H1 (cell line): Measurements from ENCODE around the gene DBF4B. TPM values are rescaled to one million over a fixed set of nuclear protein-coding genes. Genes with fewer than 3 reads are reported as not detected.

Experiments used
- CTCF ChIA-PET: fragments of 300-600 bp; sonication (Branson Sonifier 250); formaldehyde crosslinking; loops from one replicate; lab custom pipeline; 2021; ENCODE audit not compliant: partially characterized antibody; lab: Charles Lee
- POLR2A ChIA-PET: fragments of 300-600 bp; sonication (Branson Sonifier 250); formaldehyde crosslinking; loops from one replicate; lab custom pipeline; 2021; ENCODE audit warnings: inconsistent platforms; ENCODE audit not compliant: partially characterized antibody; lab: Charles Lee
- DNase-seq, 2 experiments: peaks; one replicate each; pipeline versions ENCODE4 v3.0.0 to v3.0.0-alpha.2; 2010 to 2022; ENCODE audit warnings: low spot score in 2 of 2, low read depth in 1 of 2, mixed read lengths in 1 of 2
- FAIRE-seq: peaks from 2 replicates; lab custom pipeline; 2011; peaks lifted over from hg19 to GRCh38; lab: Jason Lieb, UNC
- H2AFZ ChIP-seq: 2 replicates; pipeline ENCODE4 v1.8.1; 2012; ENCODE audit warnings: low read length, inconsistent platforms
- H2AK5ac ChIP-seq: 2 replicates; pipeline ENCODE4 v1.6.1; 2013; ENCODE audit warnings: low read depth, low read length
- H2BK120ac ChIP-seq: replicated peaks from 2 replicates; pipeline ENCODE3; 2013; ENCODE audit warnings: low read depth, low read length, inconsistent platforms
- H2BK12ac ChIP-seq: 2 replicates; pipeline ENCODE4 v1.6.1; 2013; ENCODE audit warnings: low read depth, low read length
- H2BK15ac ChIP-seq: 2 replicates; pipeline ENCODE4 v1.6.1; 2013; ENCODE audit warnings: low read length
- H2BK20ac ChIP-seq: 2 replicates; pipeline ENCODE4 v1.6.1; 2013; ENCODE audit warnings: low read length
- H2BK5ac ChIP-seq: 2 replicates; pipeline ENCODE4 v1.6.1; 2013; ENCODE audit warnings: low read depth, low read length
- H3K14ac ChIP-seq: 2 replicates; pipeline ENCODE4 v1.6.1; 2013; ENCODE audit warnings: inconsistent platforms; ENCODE audit not compliant: insufficient read length
- H3K18ac ChIP-seq: 2 replicates; pipeline ENCODE4 v1.6.1; 2013; ENCODE audit warnings: low read length; ENCODE audit errors: extremely low read depth
- H3K23ac ChIP-seq: 2 replicates; pipeline ENCODE4 v1.6.1; 2013; ENCODE audit warnings: inconsistent platforms; ENCODE audit not compliant: insufficient read length
- H3K23me2 ChIP-seq: 2 replicates; pipeline ENCODE4 v1.6.1; 2013; ENCODE audit warnings: low read depth, low read length
- H3K27ac ChIP-seq: 2 replicates; pipeline ENCODE4 v1.6.1; 2011; ENCODE audit warnings: low read depth, low read length, inconsistent platforms
- H3K27me3 ChIP-seq, 4 experiments: replicated peaks in 1 of 4; 1 replicate in 1 of 4; 2 replicates in 3 of 4; pipeline versions ENCODE4 v1.6.1 to v1.8.1; 2011 to 2013; ENCODE audit warnings: low read length in 3 of 4, mild to moderate bottlenecking in 3 of 4, inconsistent platforms in 2 of 4, mixed read lengths in 2 of 4, moderate library complexity in 1 of 4; ENCODE audit not compliant: control insufficient read depth in 3 of 4, insufficient read depth in 3 of 4; ENCODE audit errors: extremely low read depth in 1 of 4
- H3K36me3 ChIP-seq, 4 experiments: 2 replicates each; pipeline versions ENCODE4 v1.6.1 to v1.8.1; 2011 to 2013; ENCODE audit warnings: mild to moderate bottlenecking in 4 of 4, low read length in 3 of 4, moderate library complexity in 2 of 4, control low read depth in 1 of 4, inconsistent platforms in 1 of 4; ENCODE audit not compliant: insufficient read depth in 4 of 4, control insufficient read depth in 2 of 4
- H3K4ac ChIP-seq: replicated peaks from 2 replicates; pipeline ENCODE3; 2013; ENCODE audit warnings: low read length, low read depth, mixed read lengths, inconsistent platforms; ENCODE audit not compliant: insufficient read length
- H3K4me1 ChIP-seq, 4 experiments: replicated peaks in 1 of 4; 1 replicate in 1 of 4; 2 replicates in 3 of 4; pipeline versions ENCODE4 v1.6.1 to v1.8.1; 2011 to 2013; ENCODE audit warnings: low read length in 3 of 4, inconsistent platforms in 2 of 4, mixed read lengths in 1 of 4; ENCODE audit not compliant: insufficient read depth in 4 of 4, control insufficient read depth in 3 of 4
- H3K4me2 ChIP-seq, 2 experiments: 2 replicates each; pipeline versions ENCODE4 v1.6.1 to v1.8.1; 2011 to 2013; ENCODE audit warnings: low read depth in 2 of 2, low read length in 2 of 2, control low read depth in 1 of 2, inconsistent platforms in 1 of 2, mild to moderate bottlenecking in 1 of 2; ENCODE audit not compliant: insufficient read depth in 1 of 2
- H3K4me3 ChIP-seq, 4 experiments: fragments of 200-600, 300-600 bp in 1 of 4; sonication (generic), shearing (Covaris generic), sonication (Bioruptor Twin) in 1 of 4; 2 replicates each; pipeline versions ENCODE4 v1.5.1 to v1.8.1; 2011 to 2016; ENCODE audit warnings: low read length in 4 of 4, low read depth in 3 of 4, control low read depth in 2 of 4, inconsistent platforms in 2 of 4, mild to moderate bottlenecking in 2 of 4, mixed read lengths in 1 of 4, moderate library complexity in 1 of 4; ENCODE audit not compliant: insufficient read depth in 2 of 4; ENCODE audit errors: extremely low read depth in 1 of 4
- H3K56ac ChIP-seq: replicated peaks from 2 replicates; pipeline ENCODE3; 2013; ENCODE audit warnings: low read depth, mild to moderate bottlenecking, mixed read lengths, low read length, inconsistent platforms; ENCODE audit not compliant: insufficient read length
- H3K79me1 ChIP-seq: 2 replicates; pipeline ENCODE4 v1.6.1; 2013; ENCODE audit warnings: low read depth, low read length, control low read depth
- H3K79me2 ChIP-seq, 2 experiments: 2 replicates each; pipeline versions ENCODE4 v1.6.1 to v1.8.1; 2012 to 2013; ENCODE audit warnings: low read length in 2 of 2, mild to moderate bottlenecking in 2 of 2, inconsistent platforms in 1 of 2; ENCODE audit not compliant: insufficient read depth in 2 of 2, control insufficient read depth in 1 of 2
- H3K9ac ChIP-seq, 4 experiments: replicated peaks in 1 of 4; 1 replicate in 1 of 4; 2 replicates in 3 of 4; pipeline versions ENCODE4 v1.6.1 to v1.8.1; 2011 to 2013; ENCODE audit warnings: low read depth in 3 of 4, low read length in 3 of 4, control low read depth in 2 of 4, mild to moderate bottlenecking in 2 of 4, moderate library complexity in 2 of 4, inconsistent platforms in 1 of 4; ENCODE audit errors: extremely low read depth in 1 of 4
- H3K9me3 ChIP-seq, 2 experiments: 2 replicates each; pipeline versions ENCODE4 v1.6.1 to v1.8.1; 2012 to 2013; ENCODE audit warnings: mild to moderate bottlenecking in 2 of 2, moderate library complexity in 2 of 2, control low read depth in 1 of 2, inconsistent platforms in 1 of 2, low read depth in 1 of 2, low read length in 1 of 2, mixed read lengths in 1 of 2; ENCODE audit not compliant: insufficient read depth in 2 of 2
- H4K20me1 ChIP-seq, 2 experiments: replicated peaks in 1 of 2; 2 replicates each; pipeline versions ENCODE3 to v1.8.1; 2011 to 2013; ENCODE audit warnings: inconsistent platforms in 2 of 2, low read length in 2 of 2, mild to moderate bottlenecking in 1 of 2; ENCODE audit not compliant: insufficient read depth in 2 of 2, control insufficient read depth in 1 of 2
- H4K5ac ChIP-seq: 2 replicates; pipeline ENCODE4 v1.6.1; 2013; ENCODE audit warnings: low read length, low read depth, mixed read lengths, inconsistent platforms; ENCODE audit not compliant: insufficient read length
- H4K8ac ChIP-seq: 2 replicates; pipeline ENCODE4 v1.8.0; 2013; ENCODE audit warnings: mild to moderate bottlenecking, moderate library complexity, low read length, inconsistent platforms; ENCODE audit not compliant: insufficient read depth; ENCODE audit errors: extremely low read depth
- H4K91ac ChIP-seq: replicated peaks from 2 replicates; pipeline ENCODE3; 2013; ENCODE audit warnings: low read length, mixed read lengths, inconsistent platforms; ENCODE audit not compliant: insufficient read length
- ASH2L ChIP-seq: fragments of 200-600, 300-600 bp; sonication (generic); IDR thresholded peaks from one replicate; pipeline ENCODE4 v1.7.1; 2017; ENCODE audit warnings: low read length
- CTBP2 ChIP-seq: IDR thresholded peaks from 2 replicates; pipeline ENCODE4 v1.7.0; 2011; ENCODE audit warnings: borderline replicate concordance, mild to moderate bottlenecking, moderate library complexity, mixed read lengths, low read length; ENCODE audit not compliant: insufficient read depth, insufficient read length
- CTCF ChIP-seq, 3 experiments: IDR thresholded peaks; 1 replicate in 2 of 3; 2 replicates in 1 of 3; pipeline versions ENCODE4 v1.5.1 to v1.6.1; 2011; ENCODE audit warnings: low read length in 3 of 3, mild to moderate bottlenecking in 3 of 3, inconsistent platforms in 2 of 3, low read depth in 1 of 3, moderate library complexity in 1 of 3; ENCODE audit not compliant: insufficient read depth in 1 of 3; ENCODE audit errors: control extremely low read depth in 1 of 3
- HDAC2 ChIP-seq, 2 experiments: fragments of 300-600 bp in 1 of 2; sonication (generic) in 1 of 2; IDR thresholded peaks; 2 replicates each; pipeline ENCODE4 v1.6.1; 2011 to 2012; ENCODE audit warnings: low read depth in 2 of 2, low read length in 2 of 2, mild to moderate bottlenecking in 2 of 2, moderate library complexity in 2 of 2, borderline replicate concordance in 1 of 2, inconsistent platforms in 1 of 2
- SP4 ChIP-seq: IDR thresholded peaks from 2 replicates; pipeline ENCODE4 v1.6.1; 2012; ENCODE audit warnings: low read length, inconsistent platforms
- SRF ChIP-seq: IDR thresholded peaks from 2 replicates; pipeline ENCODE4 v1.6.1; 2011; ENCODE audit warnings: mild to moderate bottlenecking, low read depth, low read length, moderate library complexity
- TCF12 ChIP-seq: IDR thresholded peaks from 2 replicates; pipeline ENCODE4 v1.6.1; 2011; ENCODE audit warnings: low read depth, mild to moderate bottlenecking, low read length
- polyA plus RNA-seq, 7 experiments: library from polyadenylated mRNA; depleted of rRNA in 3 of 7; stranded (reverse) in 5 of 7; unstranded in 2 of 7; fragments of >200 nt in 5 of 7; fragments of 200-250 nt in 2 of 7; gene quantifications; 1 replicate in 5 of 7; 2 replicates in 1 of 7; 4 replicates in 1 of 7; pipeline versions ENCODE4 v1.2.1 to v1.2.3, GENCODE V29; 2011 to 2013; ENCODE audit warnings: missing spikeins in 2 of 7, mixed read lengths in 2 of 7
- total RNA-seq: library from RNA; stranded (reverse); fragmentation: NEBNext Ultra II Directional; extraction: Animal tissue kit (Norgen Biotek cat#: 25700); gene quantifications from 2 replicates; pipeline ENCODE4 v1.2.1, GENCODE V29; 2021
- TF ChIP-seq, protein P1 (sequence below): IDR thresholded peaks from 2 replicates; pipeline ENCODE4 v1.6.1; 2012; ENCODE audit warnings: inconsistent platforms
- TF ChIP-seq, protein P2 (sequence below): IDR thresholded peaks from 2 replicates; pipeline ENCODE4 v1.6.1; 2012; ENCODE audit warnings: inconsistent platforms

DBF4B gene
- total and polyA plus RNA-seq, 2 of the 8 experiments (the other 6 are each of a cell fraction or from before 2014, with no cell fraction given), result 20.2 to 26.9 TPM

DNA sequence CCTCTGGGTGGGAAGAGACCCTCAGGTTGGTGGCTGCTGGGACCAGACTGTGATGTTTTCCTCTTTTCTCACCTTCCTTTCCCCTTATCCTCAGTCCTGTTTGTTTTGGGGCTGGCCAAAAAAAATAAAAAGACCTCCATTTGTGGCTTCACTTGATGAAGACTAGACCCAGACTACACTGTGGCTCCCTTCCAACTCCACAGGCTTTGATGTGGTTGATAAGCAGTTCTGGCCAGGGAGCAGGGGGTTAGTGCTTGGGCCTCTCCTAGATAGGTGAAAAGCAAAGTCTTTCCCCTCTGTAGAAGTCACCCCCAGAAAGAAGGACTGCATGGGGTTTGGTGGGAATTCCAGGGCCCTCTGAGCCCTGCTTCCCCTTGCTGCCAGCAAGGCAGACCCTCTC, 39.1 kb downstream of the DBF4B start:
- H2BK5ac ChIP-seq, result no peak overlapping the region
- ChIA-PET POLR2A (interaction anchor here (0.8 to 4.1 kb wide), 3 partner anchors 9 to 19 kb away, joined by 3 to 17 read pairs (median 3); partner anchors contain the start of gene ADAM11), CTCF (interaction anchor here (0.8 to 4.6 kb wide), 7 partner anchors 11 to 130 kb away, joined by 3 to 38 read pairs (median 4); partner anchors contain the start of gene ADAM11)
- H4K5ac ChIP-seq, result no peak overlapping the region
- H3K36me3 ChIP-seq, result peaks cover 0 to 24% (median 2%) of the 10 kb centered on the region in 4 experiments; a peak in 3 of 8 replicates
- H3K14ac ChIP-seq, result no peak overlapping the region
- peaks cover 0 to 3% of the 10 kb centered on the region in 2 experiments for H4K20me1 ChIP-seq
- H3K23me2 ChIP-seq, result no peaks in the 10 kb centered on the region
- no peak overlapping the region for H3K56ac ChIP-seq
- no peak overlapping the region for H2BK20ac ChIP-seq
- FAIRE-seq (no peak), DNase-seq (no peak)
- no peaks in the 10 kb centered on the region for H3K79me2 ChIP-seq
- no peak overlapping the region for H4K8ac ChIP-seq
- H2AK5ac ChIP-seq, result no peak overlapping the region
- H3K9ac ChIP-seq, result no peak overlapping the region
- H2BK15ac ChIP-seq, result no peak overlapping the region
- no peak overlapping the region for H3K18ac ChIP-seq
- no peak overlapping the region for H3K4me2 ChIP-seq
- no peak overlapping the region for H4K91ac ChIP-seq
- no peaks in the 10 kb centered on the region for H3K9me3 ChIP-seq
- H2AFZ ChIP-seq, result no peak overlapping the region
- H3K4ac ChIP-seq, result no peak overlapping the region
- H3K79me1 ChIP-seq, result no peaks in the 10 kb centered on the region
- no peak overlapping the region for H2BK120ac ChIP-seq
- H3K27me3 ChIP-seq, result no peaks in the 10 kb centered on the region
- no peak overlapping the region for H3K4me3 ChIP-seq
- H3K27ac ChIP-seq, result no peak overlapping the region
- H2BK12ac ChIP-seq, result no peak overlapping the region
- H3K23ac ChIP-seq, result no peak overlapping the region
- no peaks in the 10 kb centered on the region; a peak in 1 of 7 replicates for H3K4me1 ChIP-seq
- TF ChIP-seq, protein P1, sequence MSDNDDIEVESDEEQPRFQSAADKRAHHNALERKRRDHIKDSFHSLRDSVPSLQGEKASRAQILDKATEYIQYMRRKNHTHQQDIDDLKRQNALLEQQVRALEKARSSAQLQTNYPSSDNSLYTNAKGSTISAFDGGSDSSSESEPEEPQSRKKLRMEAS, result no peak
- TF ChIP-seq CTBP2, result no peak
- no peak for TF ChIP-seq SRF
- TF ChIP-seq, protein P2, sequence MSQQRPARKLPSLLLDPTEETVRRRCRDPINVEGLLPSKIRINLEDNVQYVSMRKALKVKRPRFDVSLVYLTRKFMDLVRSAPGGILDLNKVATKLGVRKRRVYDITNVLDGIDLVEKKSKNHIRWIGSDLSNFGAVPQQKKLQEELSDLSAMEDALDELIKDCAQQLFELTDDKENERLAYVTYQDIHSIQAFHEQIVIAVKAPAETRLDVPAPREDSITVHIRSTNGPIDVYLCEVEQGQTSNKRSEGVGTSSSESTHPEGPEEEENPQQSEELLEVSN, result no peak
- no peak for TF ChIP-seq HDAC2 (IDR thresholded peaks at IDR 0.05; ENCODE audit: borderline replicate concordance in 1 of 2, low read depth in 2 of 2, low read length in 2 of 2)
- no peak for TF ChIP-seq SP4
- TF ChIP-seq TCF12, result no peak
- no peak for TF ChIP-seq ASH2L
- TF ChIP-seq CTCF (IDR thresholded peaks at IDR 0.05; ENCODE audit: control extremely low read depth in 1 of 3, insufficient read depth in 1 of 3, low read depth in 1 of 3, low read length in 3 of 3), result no peak
